ENCODE measurements around the gene ATP2C2.
"Not testable (repeated sequence)": the region's sequence is repeated elsewhere in the genome, so short reads cannot be mapped to it uniquely, and the experiment has no call there.

Gene ATP2C2

GRCh38 chr16:84341528-84342295 is 26.6 kb upstream of the ATP2C2 start:
- Histone ChIP-seq H3K4me2 (ENCODE audit: low read depth, low read length) (no peak overlapping the region), H3K9ac (ENCODE audit: low read length) (no peak overlapping the region), H3K4me1 (ENCODE audit: low read length) (no peaks in the 10 kb centered on the region), H3K27ac (ENCODE audit: low read length) (no peak overlapping the region), H3K9me3 (replicated peaks; ENCODE audit: insufficient read depth, low read length) (no peaks in the 10 kb centered on the region), H3K79me2 (ENCODE audit: low read length) (no peaks in the 10 kb centered on the region), H4K20me1 (ENCODE audit: insufficient read depth, low read length) (no peaks in the 10 kb centered on the region), H3F3A (ENCODE audit: insufficient read depth, low read length) (no peaks in the 10 kb centered on the region), H3K4me3 (ENCODE audit: low read length) (no peak overlapping the region), H3K27me3 (replicated peaks; ENCODE audit: insufficient read depth, low read length) (peaks cover 43% of the 10 kb centered on the region), H2AFZ (ENCODE audit: low read length) (no peak overlapping the region), H3K9me2 (replicated peaks; ENCODE audit: insufficient read depth, low read length) (no peaks in the 10 kb centered on the region), H3K36me3 (replicated peaks; ENCODE audit: insufficient read depth, low read length) (no peaks in the 10 kb centered on the region)
- DNase-seq = no peak
- TF ChIP-seq CTCF (IDR thresholded peaks at IDR 0.05; ENCODE audit: low read length) (no peak), EZH2 (optimal IDR thresholded peaks at IDR 0.05; ENCODE audit: low read depth, low read length) (no peak), EZH2phosphoT487 (IDR thresholded peaks at IDR 0.05; ENCODE audit: low read length) (no peak)

DNA sequence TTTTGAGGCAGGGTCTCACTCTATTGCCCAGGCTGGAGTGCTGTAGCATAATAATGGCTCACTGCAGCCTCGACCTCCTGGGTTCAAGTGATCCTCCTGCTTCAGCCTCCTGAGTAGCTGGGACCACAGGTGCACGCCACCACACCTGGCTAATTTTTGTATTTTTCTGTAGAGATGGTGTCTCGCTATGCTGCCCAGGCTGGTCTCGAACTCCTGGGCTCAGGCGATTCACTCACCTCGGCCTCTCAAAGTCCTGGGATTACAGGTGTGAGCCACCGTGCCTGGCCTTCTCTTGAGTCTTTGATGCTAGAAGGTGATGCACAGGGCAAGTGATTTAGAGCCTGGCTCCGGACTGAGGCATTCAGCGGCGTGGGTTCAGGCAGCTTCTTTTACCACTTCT is 24.5 kb upstream of the ATP2C2 start:
- H3K9ac ChIP-seq (ENCODE audit: low read length); H3K27ac ChIP-seq (ENCODE audit: low read length); H3K4me1 ChIP-seq (ENCODE audit: low read length); H3K9me3 ChIP-seq (replicated peaks; ENCODE audit: insufficient read depth, low read length); H3K36me3 ChIP-seq (replicated peaks; ENCODE audit: insufficient read depth, low read length); H3F3A ChIP-seq (ENCODE audit: insufficient read depth, low read length); H3K4me3 ChIP-seq (ENCODE audit: low read length); H3K79me2 ChIP-seq (ENCODE audit: low read length); DNase-seq; H4K20me1 ChIP-seq (ENCODE audit: insufficient read depth, low read length); H2AFZ ChIP-seq (ENCODE audit: low read length); H3K4me2 ChIP-seq (ENCODE audit: low read depth, low read length); H3K9me2 ChIP-seq (replicated peaks; ENCODE audit: insufficient read depth, low read length): not testable (repeated sequence)
- peaks cover 43% of the 10 kb centered on the region for H3K27me3 ChIP-seq (replicated peaks; ENCODE audit: insufficient read depth, low read length)

DNA sequence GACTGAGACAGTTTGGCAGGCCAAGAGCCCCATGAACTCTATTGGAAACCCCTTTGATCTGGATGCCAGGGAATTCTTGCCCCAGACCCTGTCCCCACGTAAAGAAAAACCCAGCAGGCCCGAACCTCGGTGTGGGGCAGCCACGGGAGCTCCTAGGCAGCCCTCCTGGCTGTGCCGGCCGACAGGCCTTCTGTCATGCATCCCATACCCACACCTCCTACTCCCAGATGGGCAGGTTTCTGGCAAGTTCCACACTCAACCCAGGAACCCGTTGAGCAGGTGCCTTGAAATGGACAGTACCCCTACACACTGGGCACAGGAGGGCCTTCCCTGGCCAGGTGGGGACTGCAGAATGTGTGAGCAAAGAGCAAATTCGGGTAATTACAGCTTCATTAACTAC is 23.6 kb upstream of the ATP2C2 start:
- H3K79me2 ChIP-seq (ENCODE audit: low read length) = no peaks in the 10 kb centered on the region
- H3K27ac ChIP-seq (ENCODE audit: low read length) = no peak overlapping the region
- no peaks in the 10 kb centered on the region for H3K36me3 ChIP-seq (replicated peaks; ENCODE audit: insufficient read depth, low read length)
- H3K4me3 ChIP-seq (ENCODE audit: low read length) = no peak overlapping the region
- H3K4me1 ChIP-seq (ENCODE audit: low read length) = no peaks in the 10 kb centered on the region
- H3K9me3 ChIP-seq (replicated peaks; ENCODE audit: insufficient read depth, low read length) = no peaks in the 10 kb centered on the region
- no peak overlapping the region for H2AFZ ChIP-seq (ENCODE audit: low read length)
- no peaks in the 10 kb centered on the region for H3F3A ChIP-seq (ENCODE audit: insufficient read depth, low read length)
- no peak for TF ChIP-seq EZH2 (optimal IDR thresholded peaks at IDR 0.05; ENCODE audit: low read depth, low read length)
- no peak for TF ChIP-seq EZH2phosphoT487 (IDR thresholded peaks at IDR 0.05; ENCODE audit: low read length)
- H3K27me3 ChIP-seq (replicated peaks; ENCODE audit: insufficient read depth, low read length) = peaks cover 49% of the 10 kb centered on the region
- no peaks in the 10 kb centered on the region for H3K9me2 ChIP-seq (replicated peaks; ENCODE audit: insufficient read depth, low read length)
- no peak overlapping the region for H3K4me2 ChIP-seq (ENCODE audit: low read depth, low read length)
- no peak overlapping the region for H3K9ac ChIP-seq (ENCODE audit: low read length)
- H4K20me1 ChIP-seq (ENCODE audit: insufficient read depth, low read length) = no peaks in the 10 kb centered on the region
- DNase-seq = no peak

DNA sequence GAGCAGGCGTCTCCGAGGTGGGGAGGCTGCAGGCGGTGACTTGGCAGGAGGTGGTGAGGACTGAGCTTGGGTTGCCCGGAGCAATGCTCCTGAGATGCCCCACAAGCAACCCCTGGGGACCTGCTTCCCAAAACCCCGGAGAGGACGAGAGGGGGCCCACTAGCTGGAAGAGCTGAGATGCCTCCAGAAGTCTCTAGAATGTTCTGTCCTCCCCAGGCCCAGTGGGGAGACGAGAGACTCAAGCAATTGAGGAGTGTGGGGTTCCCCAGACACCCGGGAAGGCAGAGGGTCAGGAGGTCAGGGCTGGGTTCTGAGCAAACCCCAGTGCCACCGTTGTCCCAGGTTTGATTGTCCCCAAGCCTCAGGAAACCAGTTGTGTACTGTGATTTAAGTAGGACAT is 21.2 kb upstream of the ATP2C2 start:
- Histone ChIP-seq H3K9me3 (replicated peaks; ENCODE audit: insufficient read depth, low read length) (no peaks in the 10 kb centered on the region), H3K27ac (ENCODE audit: low read length) (no peak overlapping the region), H2AFZ (ENCODE audit: low read length) (no peak overlapping the region), H3K36me3 (replicated peaks; ENCODE audit: insufficient read depth, low read length) (no peaks in the 10 kb centered on the region), H4K20me1 (ENCODE audit: insufficient read depth, low read length) (no peaks in the 10 kb centered on the region), H3K9ac (ENCODE audit: low read length) (no peak overlapping the region), H3K27me3 (replicated peaks; ENCODE audit: insufficient read depth, low read length) (peaks cover 35% of the 10 kb centered on the region), H3K4me1 (ENCODE audit: low read length) (no peaks in the 10 kb centered on the region), H3K4me2 (ENCODE audit: low read depth, low read length) (no peak overlapping the region), H3F3A (ENCODE audit: insufficient read depth, low read length) (no peaks in the 10 kb centered on the region), H3K9me2 (replicated peaks; ENCODE audit: insufficient read depth, low read length) (no peaks in the 10 kb centered on the region), H3K4me3 (ENCODE audit: low read length) (no peak overlapping the region), H3K79me2 (ENCODE audit: low read length) (no peaks in the 10 kb centered on the region)
- TF ChIP-seq EZH2phosphoT487 (IDR thresholded peaks at IDR 0.05; ENCODE audit: low read length) (no peak), CTCF (IDR thresholded peaks at IDR 0.05; ENCODE audit: low read length) (no peak)
- DNase-seq = no peak
